Mesenchymal stem cell (in vitro differentiated cells and primary cell): ENCODE data around the gene CYP26C1.

ENCODE experiments used
- DNase-seq: peaks from one replicate; pipeline ENCODE4 v3.0.0-alpha.2; 2013
- H2AFZ ChIP-seq: one replicate; pipeline ENCODE4 v1.6.1; 2013; ENCODE audit warnings: low read depth, mild to moderate bottlenecking, control low read depth, inconsistent platforms, low read length, moderate library complexity
- H2AK5ac ChIP-seq: 2 replicates; pipeline ENCODE4 v1.6.1; 2013; ENCODE audit warnings: low read length, moderate library complexity, mild to moderate bottlenecking, inconsistent platforms; ENCODE audit not compliant: severe bottlenecking
- H2BK120ac ChIP-seq: one replicate; pipeline ENCODE4 v1.6.1; 2013; ENCODE audit warnings: low read depth, mild to moderate bottlenecking, inconsistent platforms, low read length, moderate library complexity
- H2BK12ac ChIP-seq, 2 experiments: one replicate each; pipeline ENCODE4 v1.6.1; 2013; ENCODE audit warnings: inconsistent platforms in 2 of 2, low read length in 2 of 2, mild to moderate bottlenecking in 2 of 2, moderate library complexity in 2 of 2, control low read depth in 1 of 2
- H2BK15ac ChIP-seq: one replicate; pipeline ENCODE4 v1.6.1; 2013; ENCODE audit warnings: mild to moderate bottlenecking, low read depth, inconsistent platforms; ENCODE audit not compliant: poor library complexity, severe bottlenecking
- H2BK5ac ChIP-seq: 2 replicates; pipeline ENCODE4 v1.6.1; 2013; ENCODE audit warnings: low read depth, mild to moderate bottlenecking, low read length, control low read depth, inconsistent platforms; ENCODE audit not compliant: poor library complexity, severe bottlenecking
- H3K14ac ChIP-seq, 2 experiments: one replicate each; pipeline ENCODE4 v1.6.1; 2013; ENCODE audit warnings: inconsistent platforms in 2 of 2, low read length in 2 of 2, control low read depth in 1 of 2, mild to moderate bottlenecking in 1 of 2, moderate library complexity in 1 of 2
- H3K18ac ChIP-seq, 2 experiments: one replicate each; pipeline ENCODE4 v1.6.1; 2013; ENCODE audit warnings: inconsistent platforms in 2 of 2, low read length in 2 of 2, control low read depth in 1 of 2, low read depth in 1 of 2, mild to moderate bottlenecking in 1 of 2
- H3K23ac ChIP-seq, 2 experiments: one replicate each; pipeline ENCODE4 v1.6.1; 2013; ENCODE audit warnings: inconsistent platforms in 2 of 2, low read length in 2 of 2, mild to moderate bottlenecking in 2 of 2, moderate library complexity in 2 of 2, control low read depth in 1 of 2
- H3K27ac ChIP-seq: 2 replicates; pipeline ENCODE4 v1.5.1; 2013; ENCODE audit warnings: mild to moderate bottlenecking, moderate library complexity, low read length, control low read depth, inconsistent platforms; ENCODE audit not compliant: poor library complexity, severe bottlenecking
- H3K27me3 ChIP-seq, 2 experiments: 2 replicates each; pipeline versions ENCODE4 v1.6.1 to v1.7.0; 2013; ENCODE audit warnings: low read length in 2 of 2, mild to moderate bottlenecking in 2 of 2, moderate library complexity in 2 of 2, control low read depth in 1 of 2, inconsistent platforms in 1 of 2; ENCODE audit not compliant: control insufficient read depth in 1 of 2, insufficient read depth in 1 of 2
- H3K36me3 ChIP-seq, 2 experiments: 2 replicates each; pipeline versions ENCODE4 v1.6.1 to v1.7.0; 2013; ENCODE audit warnings: low read length in 2 of 2, control low read depth in 1 of 2, inconsistent platforms in 1 of 2, low read depth in 1 of 2, mild to moderate bottlenecking in 1 of 2; ENCODE audit not compliant: insufficient read depth in 2 of 2, control insufficient read depth in 1 of 2
- H3K4ac ChIP-seq, 2 experiments: one replicate each; pipeline ENCODE4 v1.6.1; 2013; ENCODE audit warnings: inconsistent platforms in 2 of 2, low read length in 2 of 2, mild to moderate bottlenecking in 2 of 2, moderate library complexity in 2 of 2, control low read depth in 1 of 2, low read depth in 1 of 2
- H3K4me1 ChIP-seq: 2 replicates; pipeline ENCODE4 v1.6.1; 2013; ENCODE audit warnings: low read depth, low read length, control low read depth; ENCODE audit not compliant: control insufficient read depth, insufficient read depth
- H3K4me2 ChIP-seq: 2 replicates; pipeline ENCODE4 v1.6.1; 2013; ENCODE audit warnings: low read length, mild to moderate bottlenecking, inconsistent platforms; ENCODE audit not compliant: poor library complexity, severe bottlenecking
- H3K4me3 ChIP-seq, 2 experiments: 2 replicates each; pipeline versions ENCODE4 v1.5.1 to v1.7.0; 2013; ENCODE audit warnings: low read length in 2 of 2, mild to moderate bottlenecking in 2 of 2, control low read depth in 1 of 2, low read depth in 1 of 2; ENCODE audit not compliant: insufficient read depth in 1 of 2
- H3K79me1 ChIP-seq: replicated peaks from 2 replicates; pipeline ENCODE4 v1.6.1; 2013; ENCODE audit warnings: mild to moderate bottlenecking, control low read depth, low read length, inconsistent platforms; ENCODE audit not compliant: poor library complexity, severe bottlenecking
- H3K9ac ChIP-seq: 2 replicates; pipeline ENCODE4 v1.7.0; 2013; ENCODE audit warnings: mild to moderate bottlenecking, low read length, moderate library complexity
- H3K9me3 ChIP-seq: 2 replicates; pipeline ENCODE4 v1.7.0; 2013; ENCODE audit warnings: mild to moderate bottlenecking, low read length; ENCODE audit not compliant: control insufficient read depth
- H4K8ac ChIP-seq: one replicate; pipeline ENCODE4 v1.6.1; 2013; ENCODE audit warnings: inconsistent platforms, mild to moderate bottlenecking, low read length, moderate library complexity
- H4K91ac ChIP-seq: one replicate; pipeline ENCODE4 v1.6.1; 2013; ENCODE audit warnings: mild to moderate bottlenecking, low read length, inconsistent platforms
- WGBS: methylation state at CpG from one replicate; pipeline ENCODE4 v1.1.7; 2013; ENCODE audit warnings: mixed read lengths; 5-methylcytosine and 5-hydroxymethylcytosine counted together

CYP26C1 gene

DNA sequence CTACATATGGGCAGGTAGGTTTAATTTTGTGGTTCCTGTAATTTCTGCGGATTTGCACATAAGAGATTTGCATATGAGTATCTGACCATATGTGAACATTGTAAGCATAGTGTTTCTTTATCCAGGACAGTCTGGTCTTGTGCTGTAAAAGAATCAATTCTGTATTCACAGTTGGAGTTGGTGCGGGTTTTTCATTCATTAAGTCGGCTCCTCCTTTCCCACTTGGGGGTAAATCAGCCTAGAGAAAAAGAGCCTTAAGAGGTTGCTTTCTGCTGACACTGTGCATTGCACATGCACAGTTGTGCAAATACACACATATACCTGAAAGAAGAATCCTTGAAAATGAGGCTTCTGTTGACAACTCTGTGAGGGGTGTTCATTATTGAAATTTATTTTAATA lies 6.1 kb upstream of the CYP26C1 start:
- no peaks in the 10 kb centered on the region for H3K79me1 ChIP-seq
- no peak for DNase-seq
- H3K4me1 ChIP-seq: no peaks in the 10 kb centered on the region
- H2BK120ac ChIP-seq: no peak overlapping the region
- no peak overlapping the region for H3K23ac ChIP-seq
- no peak overlapping the region for H3K4ac ChIP-seq
- no peak overlapping the region for H3K27ac ChIP-seq
- H3K36me3 ChIP-seq: no peaks in the 10 kb centered on the region
- peaks cover under 1 to 9% of the 10 kb centered on the region in 2 experiments for H3K27me3 ChIP-seq
- no peak overlapping the region for H2BK15ac ChIP-seq
- H2BK5ac ChIP-seq: no peak overlapping the region
- H3K14ac ChIP-seq: no peak overlapping the region
- no peak overlapping the region for H2BK12ac ChIP-seq
- H3K4me2 ChIP-seq: no peak overlapping the region
- H3K9ac ChIP-seq: no peak overlapping the region
- no peak overlapping the region for H3K4me3 ChIP-seq
- H2AFZ ChIP-seq: no peak overlapping the region
- 93% methylated on average over 3 of the region's 3 CpGs for WGBS
- no peaks in the 10 kb centered on the region for H3K9me3 ChIP-seq
- H3K18ac ChIP-seq: no peak overlapping the region
- H2AK5ac ChIP-seq: no peak overlapping the region
- H4K8ac ChIP-seq: no peak overlapping the region
- H4K91ac ChIP-seq: no peak overlapping the region

DNA sequence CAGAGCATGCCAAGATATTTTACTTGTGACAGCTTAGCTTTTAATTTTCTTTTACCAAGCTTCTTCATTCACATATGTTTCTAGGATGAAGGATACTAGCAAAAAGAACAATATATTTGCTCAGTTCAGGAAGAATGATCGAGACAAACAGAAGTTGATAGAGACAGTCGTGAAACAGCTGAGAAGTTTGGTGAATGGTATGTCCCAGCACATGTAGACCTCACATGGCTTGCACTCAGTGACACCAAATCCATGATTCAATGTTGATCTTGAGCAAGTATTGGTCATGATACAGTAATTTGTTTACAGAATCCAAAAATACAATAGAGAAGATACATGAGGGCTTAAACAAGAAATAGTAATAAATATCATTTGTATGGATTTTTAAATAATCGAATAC lies 2.5 kb upstream of the CYP26C1 start:
- Histone ChIP-seq H3K79me1 (no peaks in the 10 kb centered on the region), H3K14ac (no peak overlapping the region), H2AFZ (no peak overlapping the region), H3K9ac (no peak overlapping the region), H2AK5ac (no peak overlapping the region), H3K4me3 (no peak overlapping the region), H3K4ac (no peak overlapping the region), H3K9me3 (no peaks in the 10 kb centered on the region), H2BK5ac (no peak overlapping the region), H2BK15ac (no peak overlapping the region), H3K23ac (no peak overlapping the region), H4K91ac (no peak overlapping the region), H3K4me2 (no peak overlapping the region), H3K27me3 (peaks cover 34 to 45% of the 10 kb centered on the region in 2 experiments), H3K4me1 (peaks cover 23% of the 10 kb centered on the region), H2BK12ac (no peak overlapping the region), H2BK120ac (no peak overlapping the region), H3K27ac (no peak overlapping the region), H4K8ac (no peak overlapping the region), H3K18ac (no peak overlapping the region), H3K36me3 (peaks cover 0 to 3% of the 10 kb centered on the region in 2 experiments)
- no peak for DNase-seq
- 100% methylated on average over 2 of the region's 3 CpGs for WGBS

DNA sequence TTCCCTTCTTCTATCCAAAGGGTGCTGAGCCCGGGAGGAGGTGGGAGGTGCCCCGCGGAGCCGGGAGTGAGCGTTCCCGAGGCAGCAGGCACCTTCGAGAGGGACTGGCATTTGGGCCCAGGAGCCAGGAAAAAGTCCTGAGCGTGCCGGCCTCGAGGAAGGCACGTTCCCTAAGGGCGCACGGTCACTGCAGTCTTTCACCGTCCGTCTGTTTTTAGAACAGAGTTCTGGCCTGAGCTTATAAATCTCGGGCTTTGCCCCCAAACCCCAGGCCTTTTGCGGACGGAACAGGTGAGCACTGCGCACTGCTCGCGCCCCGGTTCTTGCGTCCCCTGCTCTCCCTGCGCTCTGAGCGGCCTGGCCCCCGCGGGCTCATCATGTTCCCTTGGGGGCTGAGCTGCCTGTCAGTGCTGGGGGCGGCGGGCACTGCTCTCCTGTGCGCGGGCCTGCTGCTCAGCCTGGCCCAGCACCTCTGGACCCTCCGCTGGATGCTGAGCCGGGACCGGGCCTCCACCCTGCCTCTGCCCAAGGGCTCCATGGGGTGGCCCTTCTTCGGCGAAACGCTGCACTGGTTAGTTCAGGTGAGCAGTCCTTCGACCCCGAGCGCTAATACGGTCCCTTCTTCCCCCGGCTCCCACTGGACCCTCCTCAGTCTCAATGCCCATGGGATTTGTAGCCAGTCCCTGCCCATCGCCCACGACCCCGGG lies 442 bp downstream of the CYP26C1 start:
- no peak overlapping the region for H4K91ac ChIP-seq
- H3K18ac ChIP-seq: no peak overlapping the region
- no peak overlapping the region for H3K14ac ChIP-seq
- WGBS: 13% methylated on average over 42 of the region's 45 CpGs
- peaks cover 29% of the 10 kb centered on the region for H3K4me1 ChIP-seq
- peak overlapping the region in 1 of 2 experiments; percentile 65 for H3K23ac ChIP-seq
- H3K4ac ChIP-seq: no peak overlapping the region
- H3K27ac ChIP-seq: no peak overlapping the region
- no peak overlapping the region for H2BK5ac ChIP-seq
- H2BK120ac ChIP-seq: no peak overlapping the region
- H3K36me3 ChIP-seq: peaks cover 0 to 3% of the 10 kb centered on the region in 2 experiments
- peaks cover 62 to 74% of the 10 kb centered on the region in 2 experiments for H3K27me3 ChIP-seq
- H4K8ac ChIP-seq: no peak overlapping the region
- no peak overlapping the region for H2AK5ac ChIP-seq
- no peak for DNase-seq
- peak overlapping the region; percentile 0 for H2AFZ ChIP-seq
- H3K9ac ChIP-seq: no peak overlapping the region
- H3K79me1 ChIP-seq: no peaks in the 10 kb centered on the region
- no peak overlapping the region for H2BK15ac ChIP-seq
- no peaks in the 10 kb centered on the region for H3K9me3 ChIP-seq
- peak overlapping the region in 1 of 2 experiments; percentile 42 for H3K4me3 ChIP-seq
- peak overlapping the region; percentile 43 for H3K4me2 ChIP-seq
- no peak overlapping the region for H2BK12ac ChIP-seq

DNA sequence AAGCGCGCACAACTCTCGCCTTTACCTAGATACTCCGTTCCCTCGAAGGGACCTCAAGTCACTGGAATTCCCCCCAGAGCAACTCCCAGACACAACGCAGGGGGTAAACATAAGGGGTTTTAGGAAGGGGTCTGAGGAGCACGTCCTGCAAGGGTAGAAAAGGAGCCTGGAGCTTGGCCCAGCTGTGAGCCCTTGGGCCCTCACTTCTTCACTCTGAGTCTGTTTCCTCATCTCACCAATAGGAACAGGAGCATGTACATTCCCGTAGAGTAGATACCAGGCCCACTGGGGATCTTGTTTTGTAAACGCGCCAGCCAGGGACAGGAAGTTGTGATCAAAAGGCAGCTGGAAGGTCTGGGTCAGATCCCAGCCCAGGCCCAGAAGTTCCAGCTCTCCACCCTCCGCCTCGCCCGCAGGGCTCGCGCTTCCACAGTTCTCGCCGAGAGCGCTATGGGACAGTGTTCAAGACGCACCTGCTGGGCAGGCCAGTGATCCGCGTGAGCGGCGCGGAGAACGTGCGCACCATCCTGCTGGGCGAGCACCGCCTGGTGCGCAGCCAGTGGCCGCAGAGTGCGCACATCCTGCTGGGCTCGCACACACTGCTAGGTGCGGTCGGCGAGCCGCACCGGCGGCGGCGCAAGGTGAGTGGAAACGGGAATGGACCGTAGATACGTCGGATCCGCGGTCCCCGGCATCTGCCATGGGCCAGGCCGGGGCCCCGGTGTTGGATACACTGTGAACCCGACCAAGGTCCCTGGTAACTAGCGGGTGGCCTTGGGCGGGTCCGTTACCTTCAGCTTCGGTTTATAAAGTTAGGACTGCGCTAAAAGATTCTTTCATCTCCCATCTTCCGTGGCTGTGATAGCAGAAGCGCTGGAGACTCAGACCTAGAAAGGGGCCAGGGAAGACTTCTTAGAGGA lies 1.3 kb downstream of the CYP26C1 start:
- 11% methylated on average over 51 of the region's 57 CpGs for WGBS
- H3K4me2 ChIP-seq: peak overlapping the region; percentile 67

More for the DNA sequence above, 1.3 kb downstream of the CYP26C1 start:
- H4K91ac ChIP-seq: no peak overlapping the region
- H3K23ac ChIP-seq: no peak overlapping the region
- H2BK120ac ChIP-seq: no peak overlapping the region
- no peak overlapping the region for H4K8ac ChIP-seq
- H3K36me3 ChIP-seq: peaks cover 0 to 3% of the 10 kb centered on the region in 2 experiments
- H3K4me3 ChIP-seq: peak overlapping the region in 1 of 2 experiments; percentile 63
- H3K9me3 ChIP-seq: no peaks in the 10 kb centered on the region
- H3K4me1 ChIP-seq: peaks cover 32% of the 10 kb centered on the region
- no peak overlapping the region for H2BK5ac ChIP-seq
- no peak overlapping the region for H2BK15ac ChIP-seq
- H3K4ac ChIP-seq: no peak overlapping the region
- H3K18ac ChIP-seq: no peak overlapping the region
- DNase-seq: no peak
- H2BK12ac ChIP-seq: no peak overlapping the region
- no peak overlapping the region for H3K14ac ChIP-seq
- H3K27ac ChIP-seq: no peak overlapping the region
- H3K27me3 ChIP-seq: peaks cover 71 to 82% of the 10 kb centered on the region in 2 experiments
- no peaks in the 10 kb centered on the region for H3K79me1 ChIP-seq
- no peak overlapping the region for H2AK5ac ChIP-seq
- no peak overlapping the region for H2AFZ ChIP-seq
- H3K9ac ChIP-seq: no peak overlapping the region
